ENCODE data around the gene UBTF. TPM values are rescaled to one million over a fixed set of nuclear protein-coding genes. Genes with fewer than 3 reads are reported as not detected.

UBTF gene
- total RNA-seq, 2 donors from 2014 or later, result 42.6 to 59.7 TPM

DNA sequence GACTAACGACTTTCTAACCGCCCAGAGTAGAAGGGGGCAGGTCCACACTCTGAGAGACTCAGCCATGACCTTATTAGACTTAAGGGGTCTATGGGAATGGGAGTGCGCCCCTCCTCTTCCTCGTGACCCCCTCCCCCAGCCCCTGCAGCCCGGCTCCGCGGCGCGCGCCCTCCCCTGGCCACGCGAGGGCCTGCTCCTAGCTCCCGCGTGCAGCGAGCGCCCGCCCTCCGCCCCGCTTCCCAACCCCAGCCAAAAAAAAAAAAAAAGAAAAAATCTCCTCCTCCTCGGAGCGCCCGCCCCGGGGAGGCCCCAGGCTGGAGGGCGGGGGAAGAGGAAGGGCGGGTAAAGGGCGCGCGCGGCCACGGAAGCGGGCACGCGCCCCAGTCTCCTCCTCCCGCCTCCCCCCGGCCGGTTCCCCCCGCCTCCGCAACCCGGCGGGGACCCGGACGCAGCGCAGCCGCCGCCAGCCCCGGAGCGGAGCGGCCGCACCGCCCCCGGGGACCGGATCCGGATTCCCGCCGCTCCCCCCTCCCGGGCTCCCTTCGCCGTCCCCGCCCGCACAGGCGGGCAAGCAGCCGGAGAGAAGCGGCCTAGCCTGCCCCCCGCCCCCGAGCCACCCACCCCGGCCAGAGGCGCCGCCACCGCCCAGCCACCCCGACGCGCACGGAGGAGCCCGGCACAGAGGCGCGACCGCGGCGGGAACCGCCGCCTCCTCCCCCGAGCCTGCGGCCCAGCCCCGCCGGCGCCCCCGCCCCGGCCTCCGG is 949 bp downstream of the UBTF start:
- intact Hi-C loops (cut with DNase I), result no loop called here
- peak; percentile 96 for DNase-seq (ENCODE audit: low spot score)

GRCh38 chr17:44217738-44218343 is 1.6 kb downstream of the UBTF start:
- DNase-seq (ENCODE audit: low spot score), result no peak
- intact Hi-C loops (cut with DNase I), result no loop called here

GRCh38 chr17:44216694-44217093 is 2.8 kb downstream of the UBTF start:
- intact Hi-C loops (cut with DNase I), result no loop called here
- DNase-seq (ENCODE audit: low spot score), result no peak

DNA sequence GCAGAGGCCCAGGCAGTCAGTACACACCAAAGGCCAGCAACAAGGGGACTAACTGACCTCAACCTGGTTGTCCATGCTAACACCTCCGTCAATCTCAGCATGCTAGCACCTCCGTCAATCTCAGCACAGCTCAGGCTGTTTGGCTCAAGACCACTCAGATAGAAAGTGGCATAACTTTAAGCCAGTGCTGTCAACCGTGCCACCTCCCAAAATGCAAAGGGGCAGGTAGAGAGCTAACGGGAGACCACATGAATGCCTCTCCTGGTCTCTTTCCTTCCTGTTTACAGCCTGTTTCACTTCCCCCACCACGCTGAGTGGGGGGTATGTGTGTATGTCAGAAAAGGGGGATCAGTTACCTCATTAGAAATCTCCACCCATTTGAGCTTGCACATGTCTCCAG is 3.3 kb downstream of the UBTF start:
- no peak for DNase-seq (ENCODE audit: low spot score)
- intact Hi-C loops (cut with DNase I), result no loop called here

DNA sequence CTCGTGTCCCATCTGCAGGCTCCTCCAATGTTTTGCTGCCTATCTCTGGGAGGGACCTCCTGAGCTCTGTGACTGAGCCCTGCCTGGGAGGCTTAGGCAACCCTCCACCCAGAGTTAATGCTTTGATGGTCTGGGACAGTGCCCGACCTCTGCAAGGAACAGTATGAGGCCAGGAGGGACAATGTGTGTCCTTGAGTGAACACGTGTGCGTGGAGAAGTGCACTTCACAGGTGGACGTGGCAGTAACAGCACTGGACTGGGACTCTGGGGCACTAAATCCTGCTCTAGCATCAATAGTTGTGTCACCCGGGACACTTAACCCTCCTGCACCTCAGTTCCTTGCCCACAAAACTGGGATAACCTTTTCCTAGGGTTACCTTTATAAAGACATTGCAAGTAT is 4.6 kb downstream of the UBTF start:
- intact Hi-C loops (cut with DNase I), result no loop called here
- no peak for DNase-seq (ENCODE audit: low spot score)

DNA sequence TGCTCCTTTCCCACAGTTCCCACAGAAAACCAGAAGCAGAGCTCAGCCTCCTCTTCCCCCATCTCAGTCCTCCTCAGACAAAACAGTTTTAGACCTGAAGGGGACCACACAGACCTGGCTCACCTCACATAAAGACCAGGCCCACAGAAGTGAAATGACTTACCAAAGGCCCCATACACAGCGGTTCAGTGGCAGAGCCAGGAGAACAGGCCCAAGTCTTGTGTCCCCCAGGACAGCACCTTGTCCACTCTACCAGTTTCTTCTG is 5.3 kb downstream of the UBTF start:
- DNase-seq (ENCODE audit: low spot score), result no peak
- intact Hi-C loops (cut with DNase I), result no loop called here

- no peak for DNase-seq (ENCODE audit: low spot score)
These were observed 5.9 kb downstream of the UBTF start for GRCh38 chr17:44213403-44214229.

DNA sequence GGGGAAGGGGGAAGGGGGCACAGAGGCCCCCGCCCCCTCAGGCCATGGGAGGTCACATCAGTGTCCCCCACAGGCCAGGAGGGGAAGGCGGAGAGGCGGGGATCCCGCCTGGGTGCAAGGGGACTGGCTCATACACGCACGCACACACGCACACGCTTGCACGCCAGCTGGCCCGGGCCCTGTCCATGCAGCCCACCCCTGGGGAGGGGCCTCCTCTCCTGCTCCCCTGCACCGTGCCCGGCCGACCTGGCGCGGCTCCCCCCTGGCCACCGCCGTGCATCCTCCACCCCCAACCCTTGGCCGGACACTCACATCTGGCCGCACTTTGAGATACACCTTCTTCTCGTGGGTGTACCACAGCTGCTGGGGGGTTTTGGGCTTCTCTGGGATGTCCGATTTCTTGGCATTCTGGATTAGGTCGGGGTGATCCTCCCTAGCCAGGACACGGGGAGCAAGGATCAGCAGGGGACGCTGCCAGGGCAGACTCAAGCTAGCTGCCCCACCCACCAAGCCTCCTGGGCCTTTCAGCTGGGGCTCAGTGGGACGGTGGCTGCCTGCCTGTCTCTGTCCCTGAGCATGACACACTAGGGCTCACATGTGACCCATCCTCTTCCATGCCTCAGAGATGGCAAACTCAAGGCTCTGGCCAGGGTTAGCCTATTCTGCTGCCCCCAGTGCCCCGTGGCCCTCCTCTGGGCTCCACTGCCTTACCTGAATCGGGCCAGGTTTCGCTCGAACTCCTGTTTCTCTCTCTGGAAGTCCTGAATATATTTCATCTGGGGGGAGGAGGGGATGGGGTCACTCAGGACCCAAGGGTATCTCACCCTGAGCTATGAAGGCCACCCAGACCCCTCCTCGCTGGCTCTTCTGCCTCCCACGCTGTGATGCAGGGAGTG is 6.7 kb downstream of the UBTF start:
- intact Hi-C loops (cut with DNase I), result loop anchor here in 1 of 2 donors (2.0 kb wide), 1 partner anchor 112 kb away; the partner anchor contains the start of gene SLC25A39
- no peak for DNase-seq (ENCODE audit: low spot score)

More at GRCh38 chr17:44213403-44214229, 5.9 kb downstream of the UBTF start:
- intact Hi-C loops (cut with DNase I), result loop anchor here in 1 of 2 donors (2.0 kb wide), 1 partner anchor 111 kb away; the partner anchor contains the start of gene SLC25A39

DNA sequence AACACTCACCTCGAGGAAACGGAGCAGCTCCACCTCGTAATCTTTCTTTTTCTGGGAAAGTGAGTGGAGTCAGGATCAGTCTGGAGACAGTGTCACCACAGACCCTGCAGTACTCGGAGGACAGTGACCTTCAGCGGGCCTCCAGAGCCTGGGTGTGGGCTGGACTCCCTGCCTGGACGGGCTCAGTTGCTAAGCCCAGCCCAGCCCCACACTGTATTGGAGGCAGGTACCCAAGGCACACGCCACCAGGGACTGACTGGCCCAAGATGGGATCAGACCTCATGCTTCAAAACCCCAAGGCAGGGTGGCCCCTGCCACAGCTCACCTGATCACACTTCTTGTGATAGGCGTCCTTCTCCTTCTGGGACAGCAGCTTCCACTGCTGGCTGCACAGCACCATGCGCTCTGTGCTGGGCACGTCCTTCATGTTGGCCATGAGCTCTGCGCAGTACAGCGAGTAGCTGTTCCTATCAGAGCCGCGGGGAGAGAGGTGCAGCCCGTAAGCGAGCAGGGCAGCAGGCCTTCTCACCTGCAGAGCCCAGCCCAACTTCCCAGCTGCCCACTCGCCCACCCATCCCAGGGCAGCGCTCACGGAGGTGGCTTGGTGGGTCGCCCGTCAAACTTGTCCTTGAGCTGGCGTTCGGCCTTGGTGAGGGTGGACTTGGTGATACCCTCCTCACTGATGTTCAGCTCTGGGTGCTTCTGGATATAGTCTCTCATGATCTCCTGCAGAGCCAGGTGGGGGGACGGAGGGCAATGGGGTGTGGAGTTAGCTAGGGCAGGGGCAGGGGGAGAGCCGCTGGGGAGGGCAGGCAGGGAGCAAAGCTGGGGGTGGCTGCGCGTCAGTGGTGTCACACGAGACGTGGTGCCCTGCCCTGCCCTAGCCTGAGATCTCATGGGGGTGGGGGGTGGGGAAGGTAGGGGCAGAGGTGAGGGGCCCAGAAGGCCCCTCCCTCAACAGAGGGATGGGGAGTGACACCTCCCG is 7.9 kb downstream of the UBTF start:
- no peak for DNase-seq (ENCODE audit: low spot score)
- intact Hi-C loops (cut with DNase I), result loop anchor here (2.0 kb wide), 2 partner anchors 113 to 119 kb away; partner anchors contain the start of gene SLC25A39 (in 1 of the 2)

DNA sequence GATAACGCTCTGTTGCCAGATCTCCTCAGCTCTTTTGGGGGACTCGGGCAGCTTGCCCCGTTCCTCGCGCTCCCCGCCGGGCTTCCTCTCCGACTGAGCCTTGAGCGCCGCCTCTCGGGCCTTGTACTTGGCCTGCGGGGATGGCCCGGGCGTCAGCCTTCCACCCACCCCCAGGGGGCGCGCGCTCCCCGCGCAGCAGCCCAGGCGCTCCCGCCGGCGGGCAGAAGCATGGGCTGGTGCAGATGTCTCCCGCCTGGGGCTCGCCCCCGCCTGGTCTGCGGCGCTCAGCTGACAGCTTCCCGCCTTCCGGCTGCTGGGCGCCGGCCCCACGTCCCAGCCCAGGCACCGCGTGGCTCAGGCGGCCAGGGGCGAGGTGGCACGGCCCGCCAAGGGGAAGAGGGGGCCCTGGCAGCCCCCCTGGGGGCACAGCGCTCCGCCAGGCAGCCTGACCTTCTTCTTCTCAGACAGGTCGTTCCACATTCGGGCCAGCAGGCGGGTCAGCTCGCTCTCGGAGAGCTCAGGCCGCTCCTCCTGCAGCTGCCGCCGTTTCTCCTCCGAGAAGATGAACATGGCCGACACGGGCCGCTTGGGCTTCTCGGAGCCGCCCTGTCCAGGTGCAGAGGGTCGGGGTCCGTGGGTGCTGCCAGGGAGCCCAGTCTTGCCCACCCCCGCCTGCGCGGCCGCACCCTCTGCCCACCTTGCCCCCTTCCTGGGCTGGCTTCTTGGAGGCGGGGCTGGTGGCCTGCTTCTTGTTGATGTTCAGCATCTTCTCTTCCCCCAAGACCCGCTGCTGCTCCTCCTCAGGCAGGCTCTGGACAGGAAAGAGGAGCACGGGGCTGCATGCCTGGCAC is 8.9 kb downstream of the UBTF start:
- DNase-seq (ENCODE audit: low spot score), result peak; percentile 97
- intact Hi-C loops (cut with DNase I), result loop anchor here in 1 of 2 donors (2.0 kb wide), 1 partner anchor 120 kb away; no protein-coding TSS in a partner anchor

DNA sequence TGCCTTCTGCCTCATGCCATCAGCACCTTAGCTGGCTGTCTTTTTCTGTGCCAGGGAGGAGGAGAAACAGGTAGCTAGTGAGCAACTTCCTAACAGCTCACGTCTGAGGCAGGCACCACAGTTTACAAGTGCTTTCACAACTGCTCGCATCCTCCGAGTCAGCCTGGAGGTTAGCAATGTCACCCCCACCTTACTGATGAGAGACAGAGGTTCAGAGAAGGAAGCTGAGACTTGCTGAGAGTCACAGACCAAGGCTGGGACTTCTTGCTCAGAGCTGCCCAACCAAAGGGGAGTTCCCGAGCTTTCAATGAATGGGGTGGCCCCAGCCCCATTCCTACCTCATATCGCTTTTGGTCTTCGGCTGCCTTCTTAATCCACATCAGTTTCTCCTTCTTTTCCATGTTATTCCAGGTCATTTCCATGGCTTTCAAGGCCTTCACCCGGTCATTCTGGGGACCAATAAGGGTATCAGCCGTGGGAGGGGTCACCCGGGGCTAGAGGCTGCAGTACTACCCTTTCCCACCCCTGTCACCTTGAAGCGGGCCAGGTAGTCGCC is 9.6 kb downstream of the UBTF start:
- intact Hi-C loops (cut with DNase I), result loop anchor here in 1 of 2 donors (2.0 kb wide), 1 partner anchor 121 kb away; no protein-coding TSS in a partner anchor
- no peak for DNase-seq (ENCODE audit: low spot score)

GRCh38 chr17:44207743-44208142 is 11.7 kb downstream of the UBTF start:
- DNase-seq (ENCODE audit: low spot score), result no peak
- intact Hi-C loops (cut with DNase I), result no loop called here

DNA sequence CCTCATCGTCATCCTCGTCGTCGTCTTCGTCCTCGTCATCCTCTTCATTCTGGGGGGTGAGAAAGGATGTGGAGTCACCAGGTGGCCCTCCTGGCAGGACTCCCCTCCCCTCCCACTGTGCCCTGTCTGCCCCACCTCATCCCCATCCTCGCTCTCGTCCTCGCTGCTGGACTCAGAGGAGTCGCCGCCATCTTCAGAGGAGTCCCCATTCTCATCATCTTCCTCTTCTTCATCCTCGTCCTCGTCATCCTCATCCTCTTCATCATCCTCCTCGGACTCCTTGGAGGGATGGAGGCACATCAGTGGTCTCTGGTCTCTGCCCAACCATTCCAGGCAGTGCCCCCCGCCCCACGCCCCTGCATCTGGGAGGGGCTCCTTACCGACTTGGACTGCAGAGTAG is 12.2 kb downstream of the UBTF start:
- intact Hi-C loops (cut with DNase I), result no loop called here

DNA sequence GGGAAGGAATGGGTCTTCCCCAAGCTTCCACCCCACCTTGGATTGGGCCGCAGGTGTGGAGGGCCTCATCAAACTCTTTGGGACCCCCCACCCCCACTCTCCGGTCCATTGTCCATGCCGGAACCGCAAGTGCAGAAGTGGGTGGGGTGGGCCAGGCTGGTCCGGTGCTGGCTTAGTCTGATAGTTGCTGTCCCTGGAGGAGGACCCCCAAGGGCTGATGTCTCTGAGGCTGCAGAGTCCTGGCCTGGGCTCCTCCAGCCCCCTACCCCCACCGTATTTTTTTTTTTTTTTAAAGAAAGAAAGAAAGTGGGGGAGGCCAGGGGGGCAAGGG is 12.7 kb downstream of the UBTF start:
- intact Hi-C loops (cut with DNase I), result no loop called here
- no peak for DNase-seq (ENCODE audit: low spot score)

More for the DNA sequence above, 12.2 kb downstream of the UBTF start:
- no peak for DNase-seq (ENCODE audit: low spot score)

DNA sequence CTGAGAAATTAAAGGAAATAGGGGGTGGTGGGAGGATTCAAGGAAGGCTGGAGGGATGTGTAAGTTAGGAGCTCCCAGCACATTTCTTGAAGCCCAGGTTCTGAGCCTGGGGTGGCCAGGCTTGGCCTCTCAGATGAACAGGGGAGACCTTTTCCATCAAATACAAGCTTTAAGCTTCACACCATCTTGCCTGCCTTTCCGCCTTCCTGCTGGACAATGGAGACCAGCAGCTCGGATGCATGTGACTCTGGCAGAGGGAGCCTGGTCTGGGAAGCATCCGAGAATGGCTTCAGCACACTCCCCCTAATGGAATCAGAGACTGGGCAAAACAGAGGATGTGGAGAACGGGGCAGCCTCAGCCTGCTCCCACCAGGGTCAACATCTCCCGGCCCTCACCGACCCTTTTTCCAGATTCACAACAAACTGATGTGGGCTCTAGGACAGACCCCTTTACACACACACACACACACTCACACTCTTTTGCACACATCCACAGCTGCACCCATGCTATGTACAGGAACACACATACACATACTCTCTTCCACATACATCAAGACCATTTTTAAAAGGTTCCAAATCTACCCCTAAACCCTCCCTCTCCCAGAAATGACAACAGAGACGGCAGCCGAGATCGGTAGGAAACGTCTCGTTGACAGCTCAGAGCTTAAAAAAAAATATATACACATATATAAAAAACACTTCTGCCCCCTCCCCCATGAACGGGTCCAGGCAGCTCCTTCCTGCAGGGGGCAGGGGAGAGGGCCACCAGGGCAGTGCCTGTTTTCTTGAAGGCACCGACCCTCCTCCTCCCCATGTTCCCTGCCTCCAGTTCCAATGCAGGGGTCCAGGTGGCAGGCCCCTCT is 13.3 kb downstream of the UBTF start:
- intact Hi-C loops (cut with DNase I), result no loop called here
- DNase-seq (ENCODE audit: low spot score), result peak; percentile 37

GRCh38 chr17:44204441-44204882 is 15.0 kb downstream of the UBTF start:
- intact Hi-C loops (cut with DNase I), result no loop called here
- DNase-seq (ENCODE audit: low spot score), result peak; percentile 83
